ENCODE measurements around the gene JADE2.

JADE2 gene

GRCh38 chr5:134569758-134570364 is 44.4 kb downstream of the JADE2 start:
- no peak for DNase-seq (ENCODE audit: low read depth in 2 of 2)

GRCh38 chr5:134570365-134570758 is 44.9 kb downstream of the JADE2 start:
- DNase-seq (ENCODE audit: low read depth in 2 of 2): no peak

DNA sequence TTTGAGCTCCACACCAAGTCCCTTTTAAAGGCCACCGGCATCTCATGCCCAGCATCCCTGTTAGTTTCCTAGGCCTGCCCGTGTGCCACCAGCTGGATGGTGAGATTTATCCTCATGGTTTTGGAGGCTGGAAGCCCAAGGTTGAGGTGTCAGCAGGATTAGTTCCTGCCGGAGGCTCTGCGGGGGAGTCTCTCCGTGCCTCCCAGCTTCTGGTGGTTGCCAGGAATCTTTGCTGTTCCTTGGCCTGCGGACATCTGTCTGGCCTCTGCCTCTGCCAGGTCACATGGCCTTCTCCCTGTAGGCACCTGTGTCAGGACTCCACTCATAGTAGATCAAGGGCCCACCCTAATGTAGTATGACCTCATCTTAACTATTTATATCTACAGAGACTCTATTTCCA is 45.4 kb downstream of the JADE2 start:
- no peak for DNase-seq (ENCODE audit: low read depth in 2 of 2)

DNA sequence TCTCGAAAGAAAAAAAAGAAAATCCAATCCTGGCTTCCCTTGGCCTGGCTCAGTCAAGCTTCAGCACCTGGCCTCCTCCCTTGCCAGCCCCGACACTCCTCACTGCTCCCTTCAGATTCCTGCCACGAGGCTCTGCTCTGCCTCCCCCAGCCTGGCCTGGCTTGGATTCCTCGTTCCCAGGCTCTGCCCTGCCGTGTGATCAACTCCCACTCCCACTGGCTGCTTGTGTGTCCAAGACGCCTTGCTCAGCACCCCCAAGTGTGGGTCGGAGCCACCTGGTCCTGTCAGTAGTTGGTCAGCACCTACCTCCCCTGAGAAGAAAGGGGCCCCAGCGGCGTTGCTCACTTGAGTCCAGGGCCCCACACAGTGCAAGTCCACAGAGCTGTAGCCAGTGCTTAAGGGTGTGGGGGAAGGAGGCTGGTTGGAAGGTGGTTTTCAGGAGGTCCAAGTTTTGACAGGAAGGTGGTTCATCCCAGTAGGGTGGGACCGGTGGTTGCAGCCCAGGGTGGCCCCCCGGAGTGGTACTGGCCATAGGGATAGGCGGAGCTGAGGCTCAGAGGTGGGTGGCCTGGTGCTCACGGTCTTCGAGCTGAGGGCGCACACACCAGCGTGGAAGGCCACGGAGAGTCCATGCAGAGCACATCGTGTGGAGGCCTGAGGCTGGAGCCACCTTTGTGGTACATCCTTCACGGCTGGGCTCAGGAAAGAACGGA is 46.4 kb downstream of the JADE2 start:
- DNase-seq (ENCODE audit: low read depth in 2 of 2): no peak

GRCh38 chr5:134572811-134573210 is 47.3 kb downstream of the JADE2 start:
- DNase-seq (ENCODE audit: low read depth in 2 of 2): no peak

GRCh38 chr5:134574521-134574920 is 49.1 kb downstream of the JADE2 start:
- no peak for DNase-seq (ENCODE audit: low read depth in 2 of 2)

DNA sequence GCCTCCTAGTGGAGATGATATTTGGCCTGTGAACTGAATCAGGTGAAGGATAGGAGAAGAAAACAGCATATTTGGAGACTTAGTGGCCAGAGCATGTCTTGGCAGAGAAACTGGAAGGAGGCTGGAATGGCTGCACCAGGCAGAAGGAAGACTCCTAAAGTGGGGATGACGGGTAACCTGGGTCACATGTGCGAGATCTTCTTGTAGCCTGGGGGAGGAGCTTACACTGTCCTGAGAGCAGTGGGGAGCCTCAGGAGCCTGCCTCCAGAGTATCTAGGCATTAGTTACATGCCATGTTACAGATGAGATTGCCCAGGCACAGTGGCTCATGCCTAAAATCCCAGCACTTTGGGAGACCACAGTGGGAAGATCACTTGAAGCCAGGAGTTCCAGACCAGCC is 49.8 kb downstream of the JADE2 start:
- DNase-seq (ENCODE audit: low read depth in 2 of 2): no peak

DNA sequence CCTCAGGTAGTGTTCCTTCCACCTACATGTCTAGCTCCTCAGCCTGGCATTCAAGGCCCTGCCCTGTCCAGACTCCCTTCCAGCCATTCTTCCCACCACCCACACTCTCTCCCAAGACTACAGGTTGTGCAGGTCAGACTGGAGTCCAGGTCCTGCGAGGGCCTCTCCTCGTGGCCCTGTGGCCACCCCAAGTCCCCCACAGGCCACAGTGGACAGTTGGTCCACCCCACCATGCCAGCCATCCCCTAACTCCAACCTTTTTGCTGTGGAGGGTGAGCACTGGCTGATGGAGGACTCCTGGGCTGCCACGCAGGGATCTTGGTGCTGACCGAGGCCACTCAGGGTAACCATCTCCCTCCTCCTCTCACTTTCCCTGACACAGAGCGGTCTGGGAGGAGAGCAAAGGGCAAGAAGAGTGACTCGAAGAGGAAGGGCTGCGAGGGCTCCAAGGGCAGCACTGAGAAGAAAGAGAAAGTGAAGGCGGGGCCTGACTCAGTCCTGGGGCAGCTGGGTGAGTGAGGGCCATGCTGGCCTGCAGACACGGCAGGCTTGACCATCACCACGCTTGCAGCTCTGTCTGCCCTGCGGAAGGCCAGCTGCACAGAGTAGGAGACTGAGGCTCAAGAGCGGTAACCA is 51.0 kb downstream of the JADE2 start:
- DNase-seq (ENCODE audit: low read depth in 2 of 2): no peak

GRCh38 chr5:134577022-134577795 is 51.7 kb downstream of the JADE2 start:
- DNase-seq (ENCODE audit: low read depth in 2 of 2): no peak

DNA sequence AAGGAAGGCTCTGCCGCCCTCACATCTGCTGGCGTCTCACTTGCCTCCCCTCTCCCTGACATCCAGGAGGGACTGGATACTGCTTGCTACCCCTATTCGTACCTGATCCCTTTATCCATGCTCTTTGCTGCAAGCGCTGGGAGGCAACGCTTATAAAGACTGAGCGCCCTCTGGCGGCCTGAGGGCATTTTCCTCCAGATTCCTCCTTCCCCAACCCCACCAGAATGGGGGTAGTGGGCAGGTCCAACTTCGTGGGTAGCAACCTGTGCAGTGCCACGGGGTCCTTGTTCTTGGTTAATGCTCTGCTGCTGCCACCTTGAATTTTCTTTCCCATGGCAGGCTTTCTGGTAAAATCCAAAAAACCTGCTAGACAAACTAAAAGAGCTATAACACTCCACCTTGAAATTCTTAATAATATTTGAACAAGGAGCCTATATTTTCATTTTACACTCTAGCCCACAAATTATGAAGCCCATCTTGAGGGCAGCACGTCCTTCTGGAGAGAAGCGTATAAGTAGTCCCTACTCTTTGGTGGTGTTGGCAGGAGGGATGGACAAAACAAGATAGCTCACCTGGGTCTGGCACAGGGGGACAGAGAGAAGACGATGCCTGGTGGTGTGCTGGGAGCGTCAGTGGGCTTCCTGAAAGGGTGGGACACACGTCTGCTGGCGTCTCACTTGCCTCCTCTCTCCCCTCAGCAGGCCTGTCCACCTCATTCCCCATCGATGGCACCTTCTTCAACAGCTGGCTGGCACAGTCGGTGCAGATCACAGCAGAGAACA is 52.5 kb downstream of the JADE2 start:
- DNase-seq (ENCODE audit: low read depth in 2 of 2): peak; percentile 30 to 35

DNA sequence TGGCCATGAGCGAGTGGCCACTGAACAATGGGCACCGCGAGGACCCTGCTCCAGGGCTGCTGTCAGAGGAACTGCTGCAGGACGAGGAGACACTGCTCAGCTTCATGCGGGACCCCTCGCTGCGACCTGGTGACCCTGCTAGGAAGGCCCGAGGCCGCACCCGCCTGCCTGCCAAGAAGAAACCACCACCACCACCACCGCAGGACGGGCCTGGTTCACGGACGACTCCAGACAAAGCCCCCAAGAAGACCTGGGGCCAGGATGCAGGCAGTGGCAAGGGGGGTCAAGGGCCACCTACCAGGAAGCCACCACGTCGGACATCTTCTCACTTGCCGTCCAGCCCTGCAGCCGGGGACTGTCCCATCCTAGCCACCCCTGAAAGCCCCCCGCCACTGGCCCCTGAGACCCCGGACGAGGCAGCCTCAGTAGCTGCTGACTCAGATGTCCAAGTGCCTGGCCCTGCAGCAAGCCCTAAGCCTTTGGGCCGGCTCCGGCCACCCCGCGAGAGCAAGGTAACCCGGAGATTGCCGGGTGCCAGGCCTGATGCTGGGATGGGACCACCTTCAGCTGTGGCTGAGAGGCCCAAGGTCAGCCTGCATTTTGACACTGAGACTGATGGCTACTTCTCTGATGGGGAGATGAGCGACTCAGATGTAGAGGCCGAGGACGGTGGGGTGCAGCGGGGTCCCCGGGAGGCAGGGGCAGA is 53.3 kb downstream of the JADE2 start:
- no peak for DNase-seq (ENCODE audit: low read depth in 2 of 2)

DNA sequence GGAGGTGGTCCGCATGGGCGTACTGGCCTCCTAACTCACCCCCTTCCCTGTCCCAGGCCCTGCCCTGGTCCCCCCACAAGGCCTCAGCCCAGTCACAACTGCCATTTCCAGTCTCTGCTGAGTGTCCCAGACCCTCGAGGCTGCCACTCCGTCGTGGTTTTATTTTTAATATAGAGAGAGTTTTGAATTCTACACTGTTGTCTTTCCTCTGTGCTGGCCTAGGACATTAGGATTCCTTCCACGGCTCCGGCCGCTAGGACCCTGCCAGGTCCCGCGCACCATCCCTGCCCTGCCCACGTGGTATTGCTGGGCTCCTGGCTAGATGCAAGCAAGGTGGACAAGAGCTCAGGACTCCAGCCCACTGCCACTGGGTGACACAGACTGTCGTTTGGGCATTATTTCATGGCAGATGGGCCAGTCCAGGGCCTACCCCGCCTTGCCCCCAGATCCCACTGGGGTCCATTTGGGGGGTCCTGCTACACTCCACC is 53.9 kb downstream of the JADE2 start:
- DNase-seq (ENCODE audit: low read depth in 2 of 2): no peak

GRCh38 chr5:134580001-134580460 is 54.6 kb downstream of the JADE2 start:
- no peak for DNase-seq (ENCODE audit: low read depth in 2 of 2)

DNA sequence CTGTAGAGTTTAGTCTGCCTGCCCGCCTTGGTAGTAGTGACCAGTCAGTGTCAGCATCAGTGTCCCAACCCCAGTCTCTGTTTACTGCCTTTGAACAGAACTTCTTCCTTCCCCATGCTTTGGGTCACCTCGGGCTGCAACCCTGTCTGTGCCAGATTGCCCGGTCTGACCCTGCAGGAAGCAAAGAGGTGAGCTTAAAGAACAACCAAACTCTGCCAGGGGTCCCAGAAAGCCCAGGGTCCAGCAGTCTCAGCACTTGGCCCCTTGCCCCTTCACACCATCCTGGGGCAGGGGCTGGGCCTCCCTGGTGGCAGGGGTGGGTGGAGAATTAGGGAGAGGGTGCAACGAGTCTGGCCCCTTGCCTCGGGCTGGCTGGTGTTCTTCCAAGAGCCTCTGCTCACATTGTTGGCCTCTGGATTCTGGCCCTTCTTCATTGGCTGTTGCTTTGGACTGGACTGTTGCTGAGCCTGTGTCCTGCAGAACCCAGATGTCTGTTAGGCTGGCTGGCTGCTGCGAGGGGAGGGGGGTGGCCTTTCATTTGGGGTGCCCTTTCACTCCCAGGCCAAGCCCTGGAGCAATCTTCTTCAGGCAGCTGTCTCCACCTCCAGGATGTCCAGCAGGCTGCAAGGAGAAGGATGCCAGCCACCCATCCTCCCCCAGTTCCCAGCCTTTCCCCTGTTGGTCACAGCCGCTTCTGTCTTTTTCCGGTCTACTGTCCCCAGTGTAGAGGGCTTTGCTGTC is 55.9 kb downstream of the JADE2 start:
- no peak for DNase-seq (ENCODE audit: low read depth in 2 of 2)

GRCh38 chr5:134582281-134582680 is 56.8 kb downstream of the JADE2 start:
- DNase-seq (ENCODE audit: low read depth in 2 of 2): no peak

DNA sequence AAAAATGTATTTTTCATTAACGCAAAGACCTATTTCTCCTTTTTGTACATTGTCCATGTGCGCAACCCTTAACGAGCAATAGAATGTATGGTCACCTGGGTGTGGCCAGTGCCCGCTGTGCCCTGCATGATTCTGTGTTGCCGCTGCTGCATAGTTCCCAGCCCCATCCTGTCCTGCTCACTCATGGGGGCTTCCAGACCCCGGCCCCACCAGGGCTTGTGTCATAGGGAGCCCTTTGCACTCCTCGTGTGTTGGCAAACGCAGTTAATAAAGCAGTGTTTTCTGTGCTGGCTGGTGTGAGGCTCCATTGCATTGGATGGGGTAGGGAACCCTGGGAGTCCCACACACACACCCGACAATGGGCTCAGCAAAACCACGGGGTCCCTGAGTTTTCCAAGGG is 57.5 kb downstream of the JADE2 start:
- no peak for DNase-seq (ENCODE audit: low read depth in 2 of 2)

- DNase-seq (ENCODE audit: low read depth in 2 of 2): no peak
Observed at GRCh38 chr5:134583766-134584165, 58.3 kb downstream of the JADE2 start.

GRCh38 chr5:134584662-134585061 is 59.2 kb downstream of the JADE2 start:
- DNase-seq (ENCODE audit: low read depth in 2 of 2): no peak

DNA sequence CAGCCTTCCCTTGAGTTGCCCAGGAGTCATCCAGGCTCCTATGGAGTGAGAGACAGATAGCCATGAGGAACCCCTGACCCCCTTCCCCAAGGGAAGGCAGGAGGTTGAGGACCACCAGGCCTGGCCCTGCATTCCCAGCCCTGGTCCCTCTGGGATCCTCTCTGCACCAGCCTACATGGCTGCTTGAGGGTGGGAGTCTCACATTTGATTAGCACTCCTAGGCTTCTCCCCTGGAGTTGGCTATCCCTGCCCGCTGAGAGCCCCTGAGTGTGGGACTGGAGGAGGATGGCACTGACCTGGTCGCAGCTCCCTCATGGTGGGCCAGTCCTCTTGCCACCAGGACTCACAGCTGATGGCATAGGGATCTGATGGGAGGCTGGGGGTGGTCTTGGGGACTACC is 60.5 kb downstream of the JADE2 start:
- no peak for DNase-seq (ENCODE audit: low read depth in 2 of 2)

All from fibroblast of skin of left biceps (primary cell).